ENCODE measurements around the gene OR51B4. TPM values are rescaled to one million over a fixed set of nuclear protein-coding genes. Genes with fewer than 3 reads are reported as not detected.

The OR51B4 gene
- total RNA-seq: not detected in 2 replicates

GRCh38 chr11:5301846-5302245 is at the start of gene OR51B4:
TSS of gene OR51B4 (minus strand) at chr11:5301946. CDS start at chr11:5301946, 0 bp downstream.

GRCh38 chr11:5351208-5351607 is 49.5 kb upstream of the OR51B4 start, which contains the start of gene OR51B6:
TSS of gene OR51B6 (plus strand) at chr11:5351508. CDS start at chr11:5351508, 0 bp downstream.

GRCh38 chr11:5343474-5344335 is 42.0 kb upstream of the OR51B4 start, which contains the start of gene OR51B5:
TSS of gene OR51B5 (minus strand) at chr11:5343524. CDS start at chr11:5343524, 0 bp downstream.

GRCh38 chr11:5324197-5324596 is 22.5 kb upstream of the OR51B4 start, which contains the start of gene OR51B2:
TSS of gene OR51B2 (minus strand) at chr11:5324297. CDS start at chr11:5324297, 0 bp downstream.

GRCh38 chr11:5269715-5270147 is 32.0 kb downstream of the OR51B4 start, which contains the start of gene HBE1:
TSS of gene HBE1 (minus strand) at chr11:5269945. CDS start at chr11:5269890, 55 bp downstream.

GRCh38 chr11:5254646-5255413 is 46.9 kb downstream of the OR51B4 start, which contains the start of gene HBG2:
TSS of gene HBG2 (minus strand) at chr11:5254781. CDS start at chr11:5254728, 53 bp downstream.

Other genes with a start within 250 kb of the OR51B4 start
- gene OR52E2, start 242.3 kb downstream of the OR51B4 start, total RNA-seq: not detected in 2 replicates
- gene OR52E1, start 232.4 kb downstream of the OR51B4 start, total RNA-seq: not detected in 2 replicates
- not detected in 2 replicates for gene OR52A5, start 163.6 kb downstream of the OR51B4 start, total RNA-seq
- gene OR52A1, start 147.2 kb downstream of the OR51B4 start, total RNA-seq: not detected in 2 replicates
- not detected in 2 replicates for gene OR51V1, start 101.3 kb downstream of the OR51B4 start, total RNA-seq
- gene HBB, start 74.9 kb downstream of the OR51B4 start, total RNA-seq: not detected in 2 replicates
- gene HBD, start 67.5 kb downstream of the OR51B4 start, total RNA-seq: not detected in 2 replicates
- not detected in 2 replicates for gene HBG1, start 52.1 kb downstream of the OR51B4 start, total RNA-seq
- not detected in 2 replicates for gene HBG2, start 47.2 kb downstream of the OR51B4 start, total RNA-seq
- gene HBE1, start 32.0 kb downstream of the OR51B4 start, total RNA-seq: not detected in 2 replicates
- not detected in 2 replicates for gene OR51B2, start 22.4 kb upstream of the OR51B4 start, total RNA-seq
- not detected in 2 replicates for gene OR51B5, start 41.6 kb upstream of the OR51B4 start, total RNA-seq
- not detected in 2 replicates for gene OR51B6, start 49.6 kb upstream of the OR51B4 start, total RNA-seq
- gene OR51M1, start 81.9 kb upstream of the OR51B4 start, total RNA-seq: not detected in 2 replicates
- not detected in 2 replicates for gene OR51Q1, start 120.2 kb upstream of the OR51B4 start, total RNA-seq
- gene OR51I1, start 139.6 kb upstream of the OR51B4 start, total RNA-seq: not detected in 2 replicates
- gene OR51I2, start 147.4 kb upstream of the OR51B4 start, total RNA-seq: not detected in 2 replicates
- gene OR52D1, start 186.7 kb upstream of the OR51B4 start, total RNA-seq: not detected in 2 replicates
- not detected in 2 replicates for gene UBQLN3, start 208.0 kb upstream of the OR51B4 start, total RNA-seq
- gene UBQLNL, start 214.8 kb upstream of the OR51B4 start, total RNA-seq: not detected in 2 replicates
- gene OR52H1, start 246.6 kb upstream of the OR51B4 start, total RNA-seq: not detected in 2 replicates